ENCODE results near the gene KLHL21. TPM values are rescaled to one million over a fixed set of nuclear protein-coding genes. Genes with fewer than 3 reads are reported as not detected.
A peak's percentile ranks its signal among the peaks of the same experiment; 100 is the strongest.

The KLHL21 gene
- total RNA-seq, 1 experiment from 2014 or later = 38.0 TPM

DNA sequence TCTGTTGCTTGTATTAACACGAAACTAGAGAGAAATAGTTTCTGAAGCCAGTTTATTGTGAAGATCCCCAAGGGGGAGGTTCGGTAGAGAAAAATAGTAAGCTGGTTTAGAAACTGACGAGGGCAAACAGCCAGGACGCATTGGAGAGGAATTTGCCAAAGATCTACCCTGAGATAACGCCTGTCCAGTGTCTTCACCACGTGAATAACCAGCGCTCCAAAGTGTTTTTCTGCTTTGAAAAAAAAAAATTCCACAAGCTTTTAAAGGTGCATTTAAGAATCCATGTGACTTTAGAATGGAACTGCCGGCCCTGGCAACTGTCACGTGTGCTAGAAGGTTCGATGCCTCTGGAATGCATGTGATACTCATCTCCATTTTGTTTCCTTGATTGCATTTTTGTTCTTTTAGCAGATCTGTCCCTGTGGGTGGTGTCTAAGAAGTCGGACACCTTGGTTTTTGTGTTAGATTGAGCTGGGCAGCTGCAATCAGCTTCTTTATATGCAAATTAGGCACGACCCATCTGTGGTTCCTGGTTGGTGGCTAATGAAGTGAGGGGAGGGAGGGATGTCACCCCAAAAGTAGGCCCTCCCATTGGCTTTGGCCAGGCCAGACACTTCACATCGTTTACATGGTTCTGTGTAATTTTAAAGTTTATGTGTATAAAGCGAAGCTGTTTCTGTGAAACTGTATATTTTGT is 20.7 kb upstream of the KLHL21 start:
- no TSS peak for BruUV-seq (replicated peaks)
- Histone ChIP-seq H3K27ac (ENCODE audit: low read depth, low read length, poor library complexity, severe bottlenecking) (peak overlapping the region; percentile 13), H3K4me1 (ENCODE audit: insufficient read depth, low read length, poor library complexity, severe bottlenecking) (peaks cover 4% of the 10 kb centered on the region), H3K36me3 (ENCODE audit: insufficient read depth, low read length, poor library complexity, severe bottlenecking) (peaks cover 55% of the 10 kb centered on the region), H3K4me3 (ENCODE audit: low read depth, low read length, poor library complexity, severe bottlenecking) (no peak overlapping the region), H3K27me3 (replicated peaks; ENCODE audit: insufficient read depth, low read depth, low read length, poor library complexity) (no peaks in the 10 kb centered on the region), H3K9me3 (ENCODE audit: low read depth, low read length, poor library complexity, severe bottlenecking) (no peaks in the 10 kb centered on the region)
- TF ChIP-seq, protein P1, sequence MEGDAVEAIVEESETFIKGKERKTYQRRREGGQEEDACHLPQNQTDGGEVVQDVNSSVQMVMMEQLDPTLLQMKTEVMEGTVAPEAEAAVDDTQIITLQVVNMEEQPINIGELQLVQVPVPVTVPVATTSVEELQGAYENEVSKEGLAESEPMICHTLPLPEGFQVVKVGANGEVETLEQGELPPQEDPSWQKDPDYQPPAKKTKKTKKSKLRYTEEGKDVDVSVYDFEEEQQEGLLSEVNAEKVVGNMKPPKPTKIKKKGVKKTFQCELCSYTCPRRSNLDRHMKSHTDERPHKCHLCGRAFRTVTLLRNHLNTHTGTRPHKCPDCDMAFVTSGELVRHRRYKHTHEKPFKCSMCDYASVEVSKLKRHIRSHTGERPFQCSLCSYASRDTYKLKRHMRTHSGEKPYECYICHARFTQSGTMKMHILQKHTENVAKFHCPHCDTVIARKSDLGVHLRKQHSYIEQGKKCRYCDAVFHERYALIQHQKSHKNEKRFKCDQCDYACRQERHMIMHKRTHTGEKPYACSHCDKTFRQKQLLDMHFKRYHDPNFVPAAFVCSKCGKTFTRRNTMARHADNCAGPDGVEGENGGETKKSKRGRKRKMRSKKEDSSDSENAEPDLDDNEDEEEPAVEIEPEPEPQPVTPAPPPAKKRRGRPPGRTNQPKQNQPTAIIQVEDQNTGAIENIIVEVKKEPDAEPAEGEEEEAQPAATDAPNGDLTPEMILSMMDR (conservative IDR thresholded peaks at IDR 0.05; ENCODE audit: low read depth, low read length) = no peak
- TF ChIP-seq EZH2 (IDR thresholded peaks at IDR 0.05; ENCODE audit: borderline replicate concordance, low read depth, low read length, poor library complexity, severe bottlenecking) = no peak
- ChIA-PET CTCF (no interaction called here), POLR2A (ENCODE audit: low non-redundant PET) (no interaction called here)
- no peak for DNase-seq (ENCODE audit: low spot score)
- intact Hi-C loops (cut with micrococcal nuclease; ENCODE audit: unreplicated experiment) = no loop called here

GRCh38 chr1:6622396-6623152 is 19.9 kb upstream of the KLHL21 start:
- no TSS peak for BruUV-seq (replicated peaks)
- Histone ChIP-seq H3K9me3 (ENCODE audit: low read depth, low read length, poor library complexity, severe bottlenecking) (no peaks in the 10 kb centered on the region), H3K36me3 (ENCODE audit: insufficient read depth, low read length, poor library complexity, severe bottlenecking) (peaks cover 55% of the 10 kb centered on the region), H3K27ac (ENCODE audit: low read depth, low read length, poor library complexity, severe bottlenecking) (peak overlapping the region; percentile 37), H3K27me3 (replicated peaks; ENCODE audit: insufficient read depth, low read depth, low read length, poor library complexity) (no peaks in the 10 kb centered on the region), H3K4me3 (ENCODE audit: low read depth, low read length, poor library complexity, severe bottlenecking) (no peak overlapping the region), H3K4me1 (ENCODE audit: insufficient read depth, low read length, poor library complexity, severe bottlenecking) (peaks cover 4% of the 10 kb centered on the region)
- CTCF ChIA-PET = no interaction called here
- no peak for TF ChIP-seq EZH2 (IDR thresholded peaks at IDR 0.05; ENCODE audit: borderline replicate concordance, low read depth, low read length, poor library complexity, severe bottlenecking)
- TF ChIP-seq, protein P1 (conservative IDR thresholded peaks at IDR 0.05; ENCODE audit: low read depth, low read length) = no peak
- POLR2A ChIA-PET (ENCODE audit: low non-redundant PET) = no interaction called here
- no peak for DNase-seq (ENCODE audit: low spot score)
- intact Hi-C loops (cut with micrococcal nuclease; ENCODE audit: unreplicated experiment) = no loop called here

DNA sequence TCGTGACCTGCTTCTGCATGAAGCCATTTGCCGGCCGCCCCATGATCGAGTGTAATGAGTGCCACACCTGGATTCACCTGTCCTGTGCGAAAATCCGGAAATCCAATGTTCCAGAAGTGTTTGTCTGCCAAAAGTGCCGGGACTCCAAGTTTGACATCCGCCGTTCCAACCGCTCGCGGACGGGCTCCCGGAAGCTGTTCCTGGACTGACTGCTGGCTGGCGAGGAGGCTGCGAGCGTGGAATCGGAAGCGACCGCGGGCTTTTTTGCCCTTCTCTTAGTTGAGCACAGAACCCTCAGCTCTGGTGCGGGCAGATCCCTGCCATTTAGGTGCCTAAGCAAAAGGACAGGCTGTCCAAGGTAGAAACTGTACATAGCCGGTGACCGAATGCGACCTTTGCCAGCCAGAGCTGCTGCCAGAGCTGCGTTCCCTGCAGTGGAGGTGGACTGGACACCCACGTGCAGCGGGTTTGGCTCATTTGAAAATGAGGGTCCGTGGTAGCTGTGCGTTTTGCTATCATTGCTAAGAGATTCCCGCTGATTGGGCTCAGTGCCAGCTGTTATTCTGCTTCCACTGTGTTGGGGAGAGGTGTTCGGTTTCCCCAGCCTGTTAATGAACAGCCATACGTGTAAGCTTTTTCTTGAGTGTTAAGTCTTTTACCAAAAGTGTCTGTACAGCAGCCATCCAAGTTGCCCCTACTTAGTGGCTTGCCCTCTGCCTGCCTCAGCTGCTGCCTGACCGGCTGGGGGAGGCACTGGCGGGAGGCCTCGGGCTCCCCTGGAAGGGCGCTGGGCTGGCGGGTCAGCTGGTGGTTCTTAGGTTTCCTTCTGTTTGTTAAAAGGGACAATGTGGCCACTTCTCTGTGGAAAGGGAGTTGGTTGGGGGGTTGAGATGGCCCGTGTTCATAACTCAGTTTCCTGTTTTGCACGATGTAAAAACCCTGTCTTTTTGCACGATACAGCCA is 19.0 kb upstream of the KLHL21 start:
- no peak for DNase-seq (ENCODE audit: low spot score)
- BruUV-seq (replicated peaks) = TSS peak; percentile 10
- CTCF ChIA-PET = interaction anchor here (0.6 kb wide), 1 partner anchor 35 kb away, joined by 3 read pairs; no protein-coding TSS in a partner anchor

More for the DNA sequence above, 19.0 kb upstream of the KLHL21 start:
- Histone ChIP-seq H3K27me3 (replicated peaks; ENCODE audit: insufficient read depth, low read depth, low read length, poor library complexity) (no peaks in the 10 kb centered on the region), H3K9me3 (ENCODE audit: low read depth, low read length, poor library complexity, severe bottlenecking) (no peaks in the 10 kb centered on the region), H3K27ac (ENCODE audit: low read depth, low read length, poor library complexity, severe bottlenecking) (peak overlapping the region; percentile 37), H3K4me1 (ENCODE audit: insufficient read depth, low read length, poor library complexity, severe bottlenecking) (peaks cover 4% of the 10 kb centered on the region), H3K36me3 (ENCODE audit: insufficient read depth, low read length, poor library complexity, severe bottlenecking) (peaks cover 63% of the 10 kb centered on the region), H3K4me3 (ENCODE audit: low read depth, low read length, poor library complexity, severe bottlenecking) (no peak overlapping the region)
- TF ChIP-seq, protein P1 (conservative IDR thresholded peaks at IDR 0.05; ENCODE audit: low read depth, low read length) = no peak
- no peak for TF ChIP-seq EZH2 (IDR thresholded peaks at IDR 0.05; ENCODE audit: borderline replicate concordance, low read depth, low read length, poor library complexity, severe bottlenecking)
- intact Hi-C loops (cut with micrococcal nuclease; ENCODE audit: unreplicated experiment) = no loop called here
- POLR2A ChIA-PET (ENCODE audit: low non-redundant PET) = interaction anchor here (0.7 kb wide), 1 partner anchor 21 kb away, joined by 3 read pairs; no protein-coding TSS in a partner anchor

All from A673 (cell line).